ENCODE results near the gene APC2.

The APC2 gene

DNA sequence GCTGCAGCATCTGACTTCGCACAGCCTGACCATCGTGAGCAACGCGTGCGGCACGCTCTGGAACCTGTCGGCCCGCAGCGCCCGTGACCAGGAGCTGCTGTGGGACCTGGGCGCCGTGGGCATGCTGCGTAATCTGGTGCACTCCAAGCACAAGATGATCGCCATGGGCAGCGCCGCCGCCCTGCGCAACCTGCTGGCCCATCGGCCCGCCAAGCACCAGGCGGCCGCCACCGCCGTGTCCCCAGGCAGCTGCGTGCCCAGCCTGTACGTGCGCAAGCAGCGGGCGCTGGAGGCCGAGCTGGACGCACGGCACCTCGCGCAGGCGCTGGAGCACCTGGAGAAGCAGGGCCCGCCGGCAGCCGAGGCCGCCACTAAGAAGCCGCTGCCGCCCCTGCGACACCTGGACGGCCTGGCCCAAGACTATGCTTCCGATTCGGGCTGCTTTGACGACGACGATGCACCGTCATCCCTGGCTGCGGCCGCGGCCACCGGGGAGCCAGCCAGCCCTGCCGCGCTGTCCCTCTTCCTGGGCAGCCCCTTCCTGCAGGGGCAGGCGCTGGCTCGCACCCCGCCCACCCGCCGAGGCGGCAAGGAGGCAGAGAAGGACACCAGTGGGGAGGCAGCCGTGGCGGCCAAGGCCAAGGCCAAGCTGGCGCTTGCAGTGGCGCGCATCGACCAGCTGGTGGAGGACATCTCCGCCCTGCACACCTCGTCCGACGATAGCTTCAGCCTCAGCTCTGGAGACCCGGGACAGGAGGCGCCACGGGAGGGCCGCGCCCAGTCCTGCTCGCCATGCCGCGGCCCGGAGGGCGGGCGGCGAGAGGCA is 15.5 kb downstream of the APC2 start:
- DNase-seq = no peak

- no peak for DNase-seq
Measured at GRCh38 chr19:1466018-1466460, 16.1 kb downstream of the APC2 start.

- DNase-seq = no peak
Measured at GRCh38 chr19:1466461-1467214, 16.7 kb downstream of the APC2 start.

DNA sequence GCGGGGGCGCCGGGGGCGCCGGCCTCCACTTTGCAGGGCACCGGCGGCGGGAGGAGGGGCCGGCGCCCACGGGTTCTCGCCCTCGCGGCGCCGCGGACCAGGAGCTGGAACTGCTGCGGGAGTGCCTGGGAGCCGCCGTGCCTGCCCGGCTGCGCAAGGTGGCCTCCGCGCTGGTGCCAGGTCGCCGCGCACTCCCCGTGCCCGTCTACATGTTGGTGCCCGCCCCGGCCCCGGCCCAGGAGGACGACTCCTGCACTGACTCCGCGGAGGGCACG is 17.2 kb downstream of the APC2 start:
- DNase-seq = no peak

GRCh38 chr19:1467490-1468273 is 17.8 kb downstream of the APC2 start:
- DNase-seq = no peak

DNA sequence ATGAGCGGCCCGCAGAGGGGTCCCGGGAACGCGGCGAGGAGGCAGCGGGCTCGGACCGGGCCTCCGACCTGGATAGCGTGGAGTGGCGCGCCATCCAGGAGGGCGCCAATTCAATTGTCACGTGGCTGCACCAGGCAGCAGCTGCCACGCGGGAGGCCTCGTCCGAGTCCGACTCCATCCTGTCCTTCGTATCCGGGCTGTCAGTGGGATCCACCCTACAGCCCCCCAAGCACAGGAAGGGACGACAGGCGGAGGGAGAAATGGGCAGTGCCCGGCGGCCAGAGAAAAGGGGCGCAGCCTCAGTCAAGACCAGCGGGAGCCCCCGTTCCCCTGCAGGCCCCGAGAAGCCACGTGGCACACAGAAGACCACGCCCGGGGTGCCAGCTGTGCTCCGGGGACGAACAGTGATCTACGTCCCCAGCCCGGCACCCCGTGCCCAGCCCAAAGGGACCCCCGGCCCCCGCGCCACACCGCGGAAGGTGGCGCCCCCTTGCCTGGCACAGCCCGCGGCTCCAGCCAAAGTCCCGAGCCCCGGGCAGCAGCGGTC is 18.4 kb downstream of the APC2 start:
- DNase-seq = no peak

DNA sequence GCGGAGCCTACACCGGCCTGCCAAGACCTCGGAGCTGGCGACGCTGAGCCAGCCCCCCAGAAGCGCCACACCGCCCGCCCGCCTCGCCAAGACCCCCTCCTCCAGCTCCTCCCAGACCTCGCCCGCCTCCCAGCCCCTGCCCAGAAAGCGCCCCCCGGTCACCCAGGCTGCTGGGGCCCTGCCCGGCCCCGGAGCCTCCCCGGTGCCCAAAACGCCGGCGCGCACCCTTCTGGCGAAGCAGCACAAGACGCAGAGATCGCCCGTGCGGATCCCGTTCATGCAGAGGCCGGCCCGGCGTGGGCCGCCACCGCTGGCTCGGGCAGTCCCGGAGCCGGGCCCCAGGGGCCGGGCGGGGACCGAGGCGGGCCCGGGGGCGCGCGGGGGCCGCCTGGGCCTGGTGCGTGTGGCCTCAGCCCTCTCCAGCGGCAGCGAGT is 18.9 kb downstream of the APC2 start:
- no peak for DNase-seq

GRCh38 chr19:1469255-1470054 is 19.5 kb downstream of the APC2 start:
- no peak for DNase-seq

- DNase-seq = no peak
Measured at GRCh38 chr19:1470055-1470304, 20.1 kb downstream of the APC2 start.

DNA sequence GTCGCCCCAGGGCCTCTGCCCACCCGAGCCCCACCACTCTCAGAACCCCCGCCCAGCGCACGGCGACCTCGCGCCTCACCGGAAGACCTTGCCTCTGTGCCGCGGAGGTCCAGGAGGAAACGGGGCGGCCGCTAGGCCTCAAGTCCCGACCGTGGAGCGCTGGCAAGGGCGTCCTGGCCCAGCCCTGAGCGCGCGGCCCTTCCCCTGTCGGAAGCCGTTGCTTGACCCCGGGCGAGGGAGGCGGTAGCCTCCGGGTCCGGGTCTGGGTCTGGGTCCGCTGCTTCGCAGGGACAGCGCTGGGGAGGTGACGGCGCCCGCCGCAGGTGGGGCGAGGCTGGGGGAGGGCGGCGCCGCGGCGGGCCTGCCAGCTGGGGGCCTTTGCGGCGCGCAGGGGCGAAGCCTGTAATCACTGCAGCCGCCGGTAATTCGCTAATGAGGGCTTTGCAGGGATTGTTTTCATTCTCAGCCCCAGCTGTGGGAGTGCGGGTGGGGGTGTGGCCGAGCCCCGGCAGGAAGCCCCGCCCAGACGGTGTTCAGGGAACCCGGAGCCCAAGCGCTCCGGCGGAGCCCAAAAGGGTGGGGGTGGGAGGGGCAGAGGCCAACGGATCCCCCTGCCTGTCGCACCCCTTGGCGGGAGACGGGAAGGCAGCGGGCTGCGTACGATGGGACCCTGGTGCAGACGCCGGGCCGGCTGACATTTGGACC is 20.5 kb downstream of the APC2 start:
- DNase-seq = peak in 28 of 56 donors; percentile 9 to 71 (median 34)

DNA sequence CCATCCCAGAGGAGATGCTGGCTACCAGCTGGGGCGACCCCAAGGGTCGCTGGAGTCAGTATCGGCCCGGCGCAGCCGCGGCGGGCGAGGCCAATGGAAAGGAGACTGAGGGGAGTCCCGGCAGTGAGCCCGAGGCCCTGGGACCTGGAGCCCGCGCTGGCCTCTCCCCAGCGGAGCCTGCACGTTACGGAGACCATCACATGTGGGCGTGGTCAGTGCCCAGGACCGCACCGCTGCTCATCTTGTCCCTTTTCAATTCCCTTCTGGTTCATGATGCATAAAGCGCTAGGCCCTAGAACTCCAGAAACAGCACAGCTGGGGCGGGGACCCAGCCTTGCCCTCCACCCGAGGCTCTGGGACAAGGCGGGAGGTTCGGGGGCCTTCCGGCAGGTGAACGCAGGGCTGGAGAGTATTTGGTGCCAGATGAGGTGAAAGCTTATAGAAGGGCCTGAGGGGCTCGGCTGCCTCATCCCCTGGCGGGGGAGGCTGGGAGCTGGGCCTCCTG is 21.1 kb downstream of the APC2 start:
- DNase-seq = peak in 3 of 56 donors; percentile 15 to 52 (median 44)

DNA sequence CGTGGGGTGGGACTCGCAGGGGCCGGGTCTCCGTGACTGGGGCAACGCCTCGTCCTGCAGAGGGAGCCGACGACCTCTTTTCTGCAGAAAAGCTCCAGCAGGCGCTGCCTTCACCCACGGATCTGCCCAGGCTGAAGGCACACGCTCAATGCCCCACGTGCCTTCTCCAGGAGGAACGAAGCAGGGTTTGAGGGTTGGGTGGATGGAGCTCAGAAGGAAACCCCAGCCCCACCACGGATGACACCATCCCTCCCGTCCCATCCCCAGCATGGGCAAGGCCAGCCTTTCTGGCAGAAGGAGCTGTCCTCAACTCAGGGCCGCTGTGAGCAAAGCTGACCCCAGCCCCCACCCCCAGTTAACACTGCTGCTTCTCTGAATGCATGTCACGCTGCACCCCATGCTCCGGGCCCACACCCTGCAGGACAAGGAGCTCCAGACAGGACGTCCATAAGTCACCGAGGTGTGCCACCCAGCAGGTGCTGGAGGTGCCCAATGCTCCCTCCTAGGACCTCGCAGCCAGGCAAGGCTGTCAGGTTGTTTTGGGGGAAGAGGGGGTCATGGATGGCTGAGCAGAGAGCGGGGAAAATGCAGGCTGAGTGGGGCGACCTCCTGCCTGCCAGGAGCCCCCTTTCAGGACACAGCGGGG is 21.7 kb downstream of the APC2 start:
- peak in 29 of 56 donors; percentile 12 to 64 (median 44) for DNase-seq

- peak in 13 of 56 donors; percentile 10 to 57 (median 39) for DNase-seq
Measured at GRCh38 chr19:1472231-1473084, 22.5 kb downstream of the APC2 start.

DNA sequence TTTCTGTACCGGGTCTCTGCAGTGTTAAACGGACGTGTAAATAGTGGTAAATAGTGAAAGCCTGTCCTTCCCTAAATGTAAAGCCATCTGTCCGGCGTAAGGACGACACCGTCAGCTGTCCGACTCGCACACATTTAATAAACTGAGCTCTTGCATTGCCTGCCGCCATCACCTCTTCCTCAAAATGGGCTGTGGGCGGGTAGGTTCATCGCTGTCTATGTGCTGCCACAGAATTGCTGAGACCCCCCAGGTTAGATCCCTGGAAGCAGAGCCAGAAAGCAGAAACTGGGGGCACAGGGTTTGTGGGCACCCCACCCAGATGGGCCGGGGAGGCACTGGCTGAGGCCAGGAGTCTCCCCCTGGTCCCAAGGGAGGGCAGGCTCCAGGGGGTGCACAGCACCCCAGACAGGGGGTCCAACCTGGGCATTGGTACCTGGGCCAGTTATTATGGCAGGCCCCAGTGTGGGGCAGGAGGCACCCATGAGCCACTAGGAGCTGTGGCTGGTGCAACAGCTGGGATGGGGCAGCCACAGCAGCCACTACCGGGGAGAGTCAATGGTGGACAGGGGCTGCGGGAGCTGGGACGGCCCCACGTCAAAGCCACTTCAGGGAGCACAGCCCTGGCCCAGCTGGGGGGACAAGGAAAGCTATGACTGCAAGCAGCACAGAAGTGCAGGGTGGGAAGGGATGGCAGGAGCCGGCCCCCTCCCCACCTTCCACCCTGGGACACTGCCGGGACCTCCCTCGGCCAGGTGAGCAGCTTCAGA is 23.3 kb downstream of the APC2 start:
- peak in 3 of 56 donors; percentile 35 to 57 (median 44) for DNase-seq

GRCh38 chr19:1474011-1474764 is 24.3 kb downstream of the APC2 start:
- DNase-seq = peak in 51 of 56 donors; percentile 18 to 85 (median 55)

GRCh38 chr19:1474765-1475351 is 24.9 kb downstream of the APC2 start:
- no peak for DNase-seq
